ENCODE measurements around the gene GALK1. TPM values are rescaled to one million over a fixed set of nuclear protein-coding genes. Genes with fewer than 3 reads are reported as not detected.
A peak's percentile ranks its signal among the peaks of the same experiment; 100 is the strongest.

GALK1 gene
- total and polyA plus RNA-seq, 2 of the 13 experiments (the other 11 are each of a cell fraction or from before 2014, with no cell fraction given) = 59.9 to 93.6 TPM

- TF ChIP-seq, protein P1, sequence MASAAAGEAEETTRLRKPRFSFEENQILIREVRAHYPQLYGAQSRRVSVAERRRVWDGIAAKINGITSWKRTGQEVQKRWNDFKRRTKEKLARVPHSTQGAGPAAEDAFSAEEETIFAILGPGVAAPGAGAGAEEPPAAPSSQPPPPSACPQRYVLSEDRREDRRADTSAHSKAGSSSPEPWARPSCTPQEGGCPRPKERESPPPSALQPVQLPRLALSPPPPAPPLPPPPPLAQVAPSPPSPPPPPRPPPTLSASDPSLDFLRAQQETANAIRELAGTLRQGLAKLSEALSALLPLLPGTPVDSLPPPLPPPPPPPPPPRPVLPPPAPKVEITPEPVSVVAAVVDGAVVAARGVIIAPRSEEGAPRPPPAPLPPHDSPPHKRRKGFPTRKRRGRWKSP (CRISPR knock-in tag; IDR thresholded peaks at IDR 0.05) = peak; percentile 37; the same call in 1 of the 2 replicates
- TF ChIP-seq ZNF230 (CRISPR knock-in tag; IDR thresholded peaks at IDR 0.05) (peak; percentile 32; the same call in 1 of the 2 replicates), RELA (CRISPR knock-in tag; IDR thresholded peaks at IDR 0.05) (no peak), FOXC1 (CRISPR knock-in tag; IDR thresholded peaks at IDR 0.05; ENCODE audit: borderline replicate concordance) (no peak), FOSL2 (CRISPR knock-in tag; IDR thresholded peaks at IDR 0.05) (peak; percentile 55; the same call in 1 of the 2 replicates), MAZ (IDR thresholded peaks at IDR 0.05; ENCODE audit: borderline replicate concordance, low read depth, low read length) (no peak), MAZ (CRISPR knock-in tag; IDR thresholded peaks at IDR 0.05; ENCODE audit: low read depth) (peak; percentile 86), POGK (CRISPR knock-in tag; conservative IDR thresholded peaks at IDR 0.05) (0 out of 2 replicates have a peak, but pooled peaks have one; percentile 28)
- TF ChIP-seq, protein P2, sequence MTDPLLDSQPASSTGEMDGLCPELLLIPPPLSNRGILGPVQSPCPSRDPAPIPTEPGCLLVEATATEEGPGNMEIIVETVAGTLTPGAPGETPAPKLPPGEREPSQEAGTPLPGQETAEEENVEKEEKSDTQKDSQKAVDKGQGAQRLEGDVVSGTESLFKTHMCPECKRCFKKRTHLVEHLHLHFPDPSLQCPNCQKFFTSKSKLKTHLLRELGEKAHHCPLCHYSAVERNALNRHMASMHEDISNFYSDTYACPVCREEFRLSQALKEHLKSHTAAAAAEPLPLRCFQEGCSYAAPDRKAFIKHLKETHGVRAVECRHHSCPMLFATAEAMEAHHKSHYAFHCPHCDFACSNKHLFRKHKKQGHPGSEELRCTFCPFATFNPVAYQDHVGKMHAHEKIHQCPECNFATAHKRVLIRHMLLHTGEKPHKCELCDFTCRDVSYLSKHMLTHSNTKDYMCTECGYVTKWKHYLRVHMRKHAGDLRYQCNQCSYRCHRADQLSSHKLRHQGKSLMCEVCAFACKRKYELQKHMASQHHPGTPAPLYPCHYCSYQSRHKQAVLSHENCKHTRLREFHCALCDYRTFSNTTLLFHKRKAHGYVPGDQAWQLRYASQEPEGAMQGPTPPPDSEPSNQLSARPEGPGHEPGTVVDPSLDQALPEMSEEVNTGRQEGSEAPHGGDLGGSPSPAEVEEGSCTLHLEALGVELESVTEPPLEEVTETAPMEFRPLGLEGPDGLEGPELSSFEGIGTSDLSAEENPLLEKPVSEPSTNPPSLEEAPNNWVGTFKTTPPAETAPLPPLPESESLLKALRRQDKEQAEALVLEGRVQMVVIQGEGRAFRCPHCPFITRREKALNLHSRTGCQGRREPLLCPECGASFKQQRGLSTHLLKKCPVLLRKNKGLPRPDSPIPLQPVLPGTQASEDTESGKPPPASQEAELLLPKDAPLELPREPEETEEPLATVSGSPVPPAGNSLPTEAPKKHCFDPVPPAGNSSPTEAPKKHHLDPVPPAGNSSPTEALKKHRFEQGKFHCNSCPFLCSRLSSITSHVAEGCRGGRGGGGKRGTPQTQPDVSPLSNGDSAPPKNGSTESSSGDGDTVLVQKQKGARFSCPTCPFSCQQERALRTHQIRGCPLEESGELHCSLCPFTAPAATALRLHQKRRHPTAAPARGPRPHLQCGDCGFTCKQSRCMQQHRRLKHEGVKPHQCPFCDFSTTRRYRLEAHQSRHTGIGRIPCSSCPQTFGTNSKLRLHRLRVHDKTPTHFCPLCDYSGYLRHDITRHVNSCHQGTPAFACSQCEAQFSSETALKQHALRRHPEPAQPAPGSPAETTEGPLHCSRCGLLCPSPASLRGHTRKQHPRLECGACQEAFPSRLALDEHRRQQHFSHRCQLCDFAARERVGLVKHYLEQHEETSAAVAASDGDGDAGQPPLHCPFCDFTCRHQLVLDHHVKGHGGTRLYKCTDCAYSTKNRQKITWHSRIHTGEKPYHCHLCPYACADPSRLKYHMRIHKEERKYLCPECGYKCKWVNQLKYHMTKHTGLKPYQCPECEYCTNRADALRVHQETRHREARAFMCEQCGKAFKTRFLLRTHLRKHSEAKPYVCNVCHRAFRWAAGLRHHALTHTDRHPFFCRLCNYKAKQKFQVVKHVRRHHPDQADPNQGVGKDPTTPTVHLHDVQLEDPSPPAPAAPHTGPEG (CRISPR knock-in tag; IDR thresholded peaks at IDR 0.05) = 0 out of 2 replicates have a peak, but pooled peaks have one; percentile 41
- TF ChIP-seq, protein P3, sequence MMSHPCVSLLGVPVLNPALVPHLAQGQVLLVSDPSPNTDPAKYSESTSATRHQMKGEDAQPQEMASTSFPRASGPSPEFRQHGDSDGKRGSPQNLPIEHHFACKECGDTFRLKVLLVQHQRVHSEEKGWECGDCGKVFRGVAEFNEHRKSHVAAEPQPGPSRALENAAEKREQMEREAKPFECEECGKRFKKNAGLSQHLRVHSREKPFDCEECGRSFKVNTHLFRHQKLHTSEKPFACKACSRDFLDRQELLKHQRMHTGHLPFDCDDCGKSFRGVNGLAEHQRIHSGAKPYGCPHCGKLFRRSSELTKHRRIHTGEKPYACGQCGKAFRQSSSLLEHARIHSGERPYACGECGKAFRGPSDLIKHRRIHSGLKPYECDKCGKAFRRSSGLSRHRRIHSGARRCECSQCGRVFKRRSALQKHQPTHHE (CRISPR knock-in tag; IDR thresholded peaks at IDR 0.05; ENCODE audit: borderline replicate concordance) = no peak
Measured at GRCh38 chr17:75720656-75721462, 44.1 kb downstream of the GALK1 start, which contains the start of gene ITGB4 (continued).

Data from HepG2 (cell line).